ENCODE data around the gene COG5.
"Not testable (repeated sequence)": the region's sequence is repeated elsewhere in the genome, so short reads cannot be mapped to it uniquely, and the experiment has no call there.

DNA sequence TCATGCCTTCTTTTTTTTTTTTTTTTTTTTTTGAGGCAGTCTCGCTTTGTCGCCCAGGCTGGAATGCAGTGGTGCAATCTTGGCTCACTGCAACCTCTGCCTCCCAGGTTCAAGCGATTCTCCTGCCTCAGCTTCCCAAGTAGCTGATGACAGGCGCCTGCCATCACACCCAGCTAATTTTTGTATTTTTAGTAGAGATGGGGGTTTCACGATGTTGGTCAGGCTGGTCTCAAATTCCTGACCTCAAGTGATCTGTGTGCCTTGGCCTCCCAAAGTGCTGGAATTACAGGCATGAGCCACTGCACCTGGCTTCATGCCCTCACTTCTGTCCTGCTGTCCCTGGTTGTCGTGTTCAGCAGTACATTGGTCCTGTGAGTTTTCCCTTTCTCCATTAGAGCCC lies 342.9 kb downstream of the COG5 start:
- TF ChIP-seq, protein P1, sequence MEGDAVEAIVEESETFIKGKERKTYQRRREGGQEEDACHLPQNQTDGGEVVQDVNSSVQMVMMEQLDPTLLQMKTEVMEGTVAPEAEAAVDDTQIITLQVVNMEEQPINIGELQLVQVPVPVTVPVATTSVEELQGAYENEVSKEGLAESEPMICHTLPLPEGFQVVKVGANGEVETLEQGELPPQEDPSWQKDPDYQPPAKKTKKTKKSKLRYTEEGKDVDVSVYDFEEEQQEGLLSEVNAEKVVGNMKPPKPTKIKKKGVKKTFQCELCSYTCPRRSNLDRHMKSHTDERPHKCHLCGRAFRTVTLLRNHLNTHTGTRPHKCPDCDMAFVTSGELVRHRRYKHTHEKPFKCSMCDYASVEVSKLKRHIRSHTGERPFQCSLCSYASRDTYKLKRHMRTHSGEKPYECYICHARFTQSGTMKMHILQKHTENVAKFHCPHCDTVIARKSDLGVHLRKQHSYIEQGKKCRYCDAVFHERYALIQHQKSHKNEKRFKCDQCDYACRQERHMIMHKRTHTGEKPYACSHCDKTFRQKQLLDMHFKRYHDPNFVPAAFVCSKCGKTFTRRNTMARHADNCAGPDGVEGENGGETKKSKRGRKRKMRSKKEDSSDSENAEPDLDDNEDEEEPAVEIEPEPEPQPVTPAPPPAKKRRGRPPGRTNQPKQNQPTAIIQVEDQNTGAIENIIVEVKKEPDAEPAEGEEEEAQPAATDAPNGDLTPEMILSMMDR (IDR thresholded peaks at IDR 0.05): not testable (repeated sequence)
- not testable (repeated sequence) for TF ChIP-seq POLR2A (IDR thresholded peaks at IDR 0.05)
